OCI-LY1 (cell line): ENCODE data around the gene KIF22.

ENCODE experiments used
- H2AFZ ChIP-seq: fragments of 200-600 bp; sonication (generic), shearing (Covaris generic); 2 replicates; pipeline ENCODE4 v1.6.0; 2014; ENCODE audit warnings: antibody characterized with exemption, mild to moderate bottlenecking, low read length
- H3F3A ChIP-seq: fragments of 200-600 bp; sonication (generic), shearing (Covaris generic); 2 replicates; pipeline ENCODE4 v1.6.0; 2014; ENCODE audit warnings: mild to moderate bottlenecking, antibody characterized with exemption, low read length, moderate library complexity; ENCODE audit not compliant: insufficient read depth
- H3K27ac ChIP-seq: fragments of 200-600 bp; sonication (generic); 2 replicates; pipeline ENCODE4 v1.5.1; 2014; ENCODE audit warnings: low read length, mixed run types, mild to moderate bottlenecking, low read depth; ENCODE audit not compliant: poor library complexity, severe bottlenecking
- H3K27me3 ChIP-seq: fragments of 200-600 bp; sonication (generic); 2 replicates; pipeline ENCODE4 v1.6.0; 2014; ENCODE audit warnings: antibody characterized with exemption, mild to moderate bottlenecking, low read length, moderate library complexity; ENCODE audit not compliant: insufficient read depth
- H3K36me3 ChIP-seq: fragments of 200-600 bp; sonication (generic); 2 replicates; pipeline ENCODE4 v1.6.1; 2014; ENCODE audit warnings: mild to moderate bottlenecking, antibody characterized with exemption, low read length, moderate library complexity, mixed read lengths; ENCODE audit not compliant: insufficient read depth
- H3K4me1 ChIP-seq: fragments of 200-600 bp; sonication (generic); 2 replicates; pipeline ENCODE4 v1.5.1; 2014; ENCODE audit warnings: mild to moderate bottlenecking, low read length, moderate library complexity; ENCODE audit not compliant: insufficient read depth, severe bottlenecking
- H3K4me2 ChIP-seq: fragments of 200-600 bp; sonication (generic), shearing (Covaris generic); 2 replicates; pipeline ENCODE4 v1.6.1; 2014; ENCODE audit warnings: low read length
- H3K4me3 ChIP-seq: fragments of 200-600 bp; sonication (generic); 2 replicates; pipeline ENCODE4 v1.5.1; 2014; ENCODE audit warnings: low read length, low read depth, mild to moderate bottlenecking, mixed read lengths; ENCODE audit not compliant: poor library complexity, severe bottlenecking
- H3K79me2 ChIP-seq: fragments of 200-600 bp; shearing (Covaris generic); 2 replicates; pipeline ENCODE4 v1.6.1; 2016; ENCODE audit warnings: mixed run types, low read length, mixed read lengths; ENCODE audit not compliant: insufficient read depth
- H3K9ac ChIP-seq: fragments of 200-600 bp; sonication (generic), shearing (Covaris generic); 2 replicates; pipeline ENCODE4 v1.6.1; 2014; ENCODE audit warnings: mild to moderate bottlenecking, low read length, mixed read lengths
- H3K9me2 ChIP-seq: fragments of 200-600 bp; sonication (generic), shearing (Covaris generic); 2 replicates; pipeline ENCODE4 v1.6.1; 2014; ENCODE audit warnings: low read depth, mild to moderate bottlenecking, low read length, mixed read lengths
- H3K9me3 ChIP-seq: fragments of 200-600 bp; shearing (Covaris generic); 2 replicates; pipeline ENCODE4 v1.6.1; 2014; ENCODE audit warnings: low read length, mixed read lengths
- H4K20me1 ChIP-seq: fragments of 200-600 bp; sonication (generic), shearing (Covaris generic); 2 replicates; pipeline ENCODE4 v1.6.0; 2016; ENCODE audit warnings: mild to moderate bottlenecking, low read length; ENCODE audit not compliant: insufficient read depth
- CTCF ChIP-seq: fragments of 200-600 bp; sonication (generic), shearing (Covaris generic); IDR thresholded peaks from 2 replicates; pipeline ENCODE4 v1.5.1; 2017; ENCODE audit warnings: mild to moderate bottlenecking, antibody characterized with exemption, low read length, moderate library complexity, mixed read lengths
- EZH2 ChIP-seq: fragments of 200-600 bp; sonication (generic), shearing (Covaris generic); IDR thresholded peaks from 2 replicates; pipeline ENCODE4 v1.8.0; 2017; ENCODE audit warnings: borderline replicate concordance, mixed run types, mild to moderate bottlenecking, antibody characterized with exemption, low read length, moderate library complexity, mixed read lengths

Gene KIF22

DNA sequence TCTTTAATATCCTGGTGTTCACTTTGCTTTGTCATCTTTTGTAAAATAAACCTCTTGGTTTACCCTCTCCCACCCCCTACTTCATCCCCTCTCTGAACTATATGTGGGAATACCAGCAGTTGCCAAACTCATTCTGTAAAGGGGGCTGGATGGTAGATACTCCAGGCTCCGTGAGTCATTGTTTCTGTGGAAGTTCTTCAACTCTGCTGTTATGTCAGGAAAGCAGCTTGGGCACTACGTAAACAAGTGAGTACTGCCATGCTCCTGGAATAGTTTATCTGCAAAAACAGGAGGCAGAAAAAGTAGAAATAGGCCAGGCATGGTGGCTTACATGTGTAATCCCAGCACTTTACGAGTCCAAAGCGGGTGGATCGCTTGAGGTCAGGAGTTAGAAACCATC, 47.3 kb downstream of the KIF22 start:
- no peak for TF ChIP-seq EZH2
- TF ChIP-seq CTCF, result no peak

GRCh38 chr16:29839822-29840221, 49.3 kb downstream of the KIF22 start:
- TF ChIP-seq EZH2, result no peak
- no peak for TF ChIP-seq CTCF
- Histone ChIP-seq H3K27me3 (no peaks in the 10 kb centered on the region), H2AFZ (no peak overlapping the region), H3K9me3 (no peaks in the 10 kb centered on the region), H3K4me1 (no peaks in the 10 kb centered on the region), H3K79me2 (no peaks in the 10 kb centered on the region), H3K9me2 (no peaks in the 10 kb centered on the region), H4K20me1 (no peaks in the 10 kb centered on the region), H3F3A (no peaks in the 10 kb centered on the region), H3K4me2 (no peak overlapping the region), H3K27ac (no peak overlapping the region), H3K4me3 (no peak overlapping the region), H3K9ac (no peak overlapping the region), H3K36me3 (no peaks in the 10 kb centered on the region)

More for the DNA sequence above, 47.3 kb downstream of the KIF22 start:
- H3K4me1 ChIP-seq, result no peaks in the 10 kb centered on the region
- H3K27me3 ChIP-seq, result no peaks in the 10 kb centered on the region
- no peaks in the 10 kb centered on the region for H3F3A ChIP-seq
- H3K4me3 ChIP-seq, result no peak overlapping the region
- no peak overlapping the region for H3K4me2 ChIP-seq
- no peak overlapping the region for H2AFZ ChIP-seq
- no peaks in the 10 kb centered on the region for H3K79me2 ChIP-seq
- no peak overlapping the region for H3K9ac ChIP-seq
- no peaks in the 10 kb centered on the region for H3K9me2 ChIP-seq
- H3K36me3 ChIP-seq, result no peaks in the 10 kb centered on the region
- H3K9me3 ChIP-seq, result no peaks in the 10 kb centered on the region
- no peaks in the 10 kb centered on the region for H4K20me1 ChIP-seq
- H3K27ac ChIP-seq, result no peak overlapping the region

DNA sequence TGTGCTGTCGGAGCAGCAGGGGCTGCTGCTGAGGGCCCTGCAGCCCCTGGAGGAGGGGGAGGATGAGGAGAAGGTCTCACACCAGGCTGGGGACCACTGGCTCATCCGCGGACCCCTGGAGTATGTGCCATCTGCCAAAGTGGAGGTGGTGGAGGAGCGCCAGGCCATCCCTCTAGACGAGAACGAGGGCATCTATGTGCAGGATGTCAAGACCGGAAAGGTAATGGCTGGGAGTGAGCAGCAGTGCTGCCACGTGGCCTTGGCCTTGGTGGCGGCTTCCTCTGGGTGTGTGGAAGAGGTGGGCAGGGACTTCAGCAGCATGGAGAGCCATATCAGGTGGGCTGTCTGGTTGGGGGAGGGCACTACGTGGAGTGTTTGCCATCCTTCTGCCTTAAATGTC, 49.7 kb downstream of the KIF22 start:
- Histone ChIP-seq H3K9ac (no peak overlapping the region), H3K4me2 (no peak overlapping the region), H3K27me3 (no peaks in the 10 kb centered on the region), H4K20me1 (no peaks in the 10 kb centered on the region), H3K4me1 (no peaks in the 10 kb centered on the region), H3K36me3 (no peaks in the 10 kb centered on the region), H2AFZ (no peak overlapping the region), H3K4me3 (no peak overlapping the region), H3K9me3 (no peaks in the 10 kb centered on the region), H3F3A (no peaks in the 10 kb centered on the region), H3K79me2 (no peaks in the 10 kb centered on the region), H3K27ac (no peak overlapping the region), H3K9me2 (no peaks in the 10 kb centered on the region)
- TF ChIP-seq CTCF (no peak), EZH2 (no peak)
